GM21360 (cell line): ENCODE data around the gene EFNA3.

ENCODE experiments used
- ATAC-seq: cut with Tn5 transposase; IDR thresholded peaks from one replicate; pipeline ENCODE4 v1.9.1; 2021; ENCODE audit warnings: mild to moderate bottlenecking, moderate library complexity; ENCODE audit not compliant: unreplicated experiment

The EFNA3 gene

DNA sequence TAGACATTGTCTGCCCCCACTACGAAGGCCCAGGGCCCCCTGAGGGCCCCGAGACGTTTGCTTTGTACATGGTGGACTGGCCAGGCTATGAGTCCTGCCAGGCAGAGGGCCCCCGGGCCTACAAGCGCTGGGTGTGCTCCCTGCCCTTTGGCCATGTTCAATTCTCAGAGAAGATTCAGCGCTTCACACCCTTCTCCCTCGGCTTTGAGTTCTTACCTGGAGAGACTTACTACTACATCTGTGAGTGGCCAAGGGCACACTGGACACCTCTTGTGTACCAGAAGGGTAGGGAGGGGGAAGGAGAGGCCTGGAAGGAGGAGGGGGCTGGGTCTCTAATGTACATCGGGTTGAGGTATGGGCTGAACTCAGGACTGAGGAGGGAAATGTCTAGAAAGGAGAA is 11.9 kb upstream of the EFNA3 start:
- no peak for ATAC-seq

DNA sequence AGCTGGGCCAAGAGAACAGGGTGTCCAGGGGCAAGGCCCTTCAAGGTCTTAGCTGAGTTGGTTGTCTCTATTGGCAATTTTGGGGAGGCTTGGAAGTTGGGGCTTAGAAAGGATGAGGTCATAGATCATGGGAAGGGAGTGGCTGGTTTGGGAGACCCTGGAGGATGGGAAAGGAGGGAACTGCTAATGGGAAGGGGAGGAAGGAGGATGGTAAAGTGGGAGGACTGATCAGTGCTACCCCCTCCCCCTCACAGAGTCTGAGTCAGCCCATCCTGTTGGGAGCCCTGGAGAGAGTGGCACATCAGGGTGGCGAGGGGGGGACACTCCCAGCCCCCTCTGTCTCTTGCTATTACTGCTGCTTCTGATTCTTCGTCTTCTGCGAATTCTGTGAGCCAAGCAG is 10.0 kb upstream of the EFNA3 start:
- ATAC-seq, result no peak

DNA sequence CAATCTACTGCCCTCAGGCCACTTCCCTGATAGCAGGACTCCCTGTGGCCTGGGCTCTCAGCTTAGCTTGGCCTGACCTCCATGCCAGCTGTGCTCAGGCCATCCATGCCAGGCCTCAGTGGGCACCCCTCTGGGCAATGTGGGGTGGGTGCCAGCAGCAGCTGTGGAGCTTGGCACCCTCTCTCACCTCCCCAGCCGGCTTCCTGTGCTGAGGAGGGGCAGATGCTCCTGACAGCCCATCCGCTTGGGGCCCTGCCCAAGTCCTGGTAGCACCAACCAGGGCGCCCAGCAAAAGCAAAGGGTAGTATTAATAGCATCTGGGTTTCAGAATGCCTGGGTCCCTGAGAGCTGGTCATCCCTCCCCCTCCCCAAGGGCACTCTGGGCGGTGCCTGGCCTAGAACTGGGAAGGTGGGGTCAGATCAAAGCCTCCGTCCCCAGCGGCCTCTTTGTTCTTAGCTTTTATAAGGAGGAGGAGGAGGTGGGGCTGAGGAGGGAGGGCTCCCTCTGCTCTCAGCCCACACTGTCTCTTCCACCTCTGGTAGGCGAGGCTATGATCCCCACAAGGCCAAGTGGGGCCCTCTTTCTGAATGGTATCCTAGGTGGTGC is 9.0 kb upstream of the EFNA3 start:
- no peak for ATAC-seq

DNA sequence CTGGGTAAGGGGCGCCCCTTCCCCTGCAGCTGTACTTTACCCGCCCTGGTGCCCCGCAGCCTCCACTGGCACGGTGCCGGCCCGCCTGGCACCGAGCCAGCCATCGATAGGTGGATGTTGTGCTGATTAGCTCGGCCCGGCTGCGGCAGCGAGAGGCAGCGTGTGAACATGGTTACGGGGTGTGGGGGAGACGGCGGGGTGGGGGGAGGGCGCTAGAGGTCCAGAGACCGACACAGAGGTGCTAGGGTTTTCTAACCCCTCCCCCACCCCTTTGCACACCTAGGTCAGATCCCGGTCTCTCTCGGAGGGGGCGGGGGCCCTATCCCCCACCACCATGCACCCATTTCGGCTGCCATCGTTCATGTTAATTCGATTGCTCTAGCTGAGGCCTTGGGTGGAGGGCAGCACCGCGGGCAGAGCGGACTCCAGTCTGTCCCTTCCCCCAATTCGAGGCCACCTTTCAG is 8.4 kb upstream of the EFNA3 start:
- no peak for ATAC-seq

DNA sequence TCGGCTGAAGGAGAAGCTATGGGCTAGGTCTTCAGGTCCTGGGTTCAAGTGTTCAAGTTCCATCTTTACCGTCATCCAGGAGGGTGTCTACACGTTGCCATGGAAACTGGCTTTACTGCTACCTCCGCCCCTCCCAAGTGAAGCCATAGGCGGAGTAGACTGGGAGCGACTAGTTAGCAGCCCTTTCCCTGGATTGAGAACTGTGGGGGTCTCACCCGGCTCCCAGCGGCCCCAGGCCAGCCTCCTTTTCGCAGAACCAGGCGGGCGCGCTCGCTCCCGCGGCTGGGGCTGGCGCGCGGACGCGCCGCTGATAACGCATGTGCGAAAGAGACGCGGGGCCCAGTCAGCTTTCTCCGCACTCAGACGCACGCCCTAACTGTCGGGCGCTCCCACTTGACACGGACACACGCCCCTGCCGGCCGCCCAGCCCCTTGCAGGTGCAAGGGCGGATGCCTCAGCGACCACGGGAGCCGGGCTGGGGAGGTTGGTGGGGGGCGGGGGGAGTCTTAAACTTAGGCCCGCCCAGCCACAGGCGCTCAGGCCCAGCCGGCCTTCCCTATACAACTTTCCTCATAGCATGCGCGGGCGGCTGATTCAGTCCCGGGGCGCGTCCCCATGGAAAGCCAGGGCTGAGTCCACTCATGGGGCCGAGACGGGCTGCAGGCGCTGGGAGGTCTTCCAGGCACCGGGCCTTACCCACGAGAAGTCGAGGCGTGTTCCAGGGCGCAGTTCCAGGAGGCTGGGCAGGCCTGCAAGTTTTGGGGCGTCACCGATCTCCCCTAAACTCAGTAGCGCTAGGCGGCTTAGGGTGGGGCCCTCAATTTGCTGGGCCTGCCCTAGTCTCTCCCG is 7.7 kb upstream of the EFNA3 start:
- no peak for ATAC-seq

DNA sequence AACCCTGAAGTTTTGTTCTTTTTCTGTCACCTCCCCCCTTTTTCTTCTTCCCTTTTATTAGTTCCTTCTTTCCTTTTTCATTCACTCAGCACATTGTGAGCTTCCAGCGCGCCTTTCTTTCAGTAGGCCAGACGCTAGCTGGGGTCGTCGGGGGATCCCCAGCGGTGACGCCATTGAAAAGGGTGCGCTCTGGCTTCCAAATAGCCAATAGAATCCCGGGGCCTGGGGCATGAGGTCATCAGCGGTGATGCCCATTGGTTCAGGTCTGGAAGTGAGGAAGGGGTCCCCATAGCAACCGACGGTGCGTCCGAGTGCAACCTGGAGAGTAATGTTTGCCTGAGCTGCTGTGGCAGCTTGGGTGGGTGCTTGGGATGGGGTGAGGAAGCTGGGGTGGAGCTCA is 6.9 kb upstream of the EFNA3 start:
- no peak for ATAC-seq

DNA sequence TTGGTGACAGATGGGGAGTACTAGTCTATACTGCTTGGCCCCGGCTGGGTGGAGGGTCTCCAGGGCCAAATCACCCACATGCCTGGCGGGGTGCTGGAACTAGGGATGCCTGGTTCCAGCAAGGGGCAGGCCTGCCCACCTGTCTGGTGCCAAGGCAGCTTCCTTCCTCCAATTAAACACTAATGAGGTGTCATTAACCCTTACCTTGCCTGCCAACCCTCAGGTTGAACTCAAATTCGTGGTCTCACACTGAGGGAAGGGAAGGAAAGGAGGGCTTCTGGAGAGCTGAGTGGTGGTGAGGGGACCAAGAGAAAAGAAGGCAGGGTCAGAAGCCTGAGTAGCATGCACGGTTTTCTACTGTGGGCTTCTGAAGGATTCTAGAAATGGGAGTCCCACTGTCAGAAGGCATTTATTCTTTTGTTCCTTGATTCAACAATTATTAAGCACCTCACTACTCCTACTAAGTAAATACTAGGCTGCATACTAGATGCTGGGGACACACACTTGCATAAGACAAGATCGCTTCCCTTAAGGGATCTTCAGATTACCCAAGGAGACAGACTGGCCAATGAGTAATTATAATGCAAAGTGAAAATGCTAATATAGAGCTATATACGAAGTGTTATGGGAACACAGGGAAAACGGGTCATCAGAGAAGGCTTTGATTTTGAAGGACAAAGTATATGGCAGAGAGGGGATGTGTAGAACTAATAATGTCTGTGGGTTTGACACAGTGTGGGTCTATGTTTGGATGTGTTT is 5.9 kb upstream of the EFNA3 start:
- no peak for ATAC-seq

DNA sequence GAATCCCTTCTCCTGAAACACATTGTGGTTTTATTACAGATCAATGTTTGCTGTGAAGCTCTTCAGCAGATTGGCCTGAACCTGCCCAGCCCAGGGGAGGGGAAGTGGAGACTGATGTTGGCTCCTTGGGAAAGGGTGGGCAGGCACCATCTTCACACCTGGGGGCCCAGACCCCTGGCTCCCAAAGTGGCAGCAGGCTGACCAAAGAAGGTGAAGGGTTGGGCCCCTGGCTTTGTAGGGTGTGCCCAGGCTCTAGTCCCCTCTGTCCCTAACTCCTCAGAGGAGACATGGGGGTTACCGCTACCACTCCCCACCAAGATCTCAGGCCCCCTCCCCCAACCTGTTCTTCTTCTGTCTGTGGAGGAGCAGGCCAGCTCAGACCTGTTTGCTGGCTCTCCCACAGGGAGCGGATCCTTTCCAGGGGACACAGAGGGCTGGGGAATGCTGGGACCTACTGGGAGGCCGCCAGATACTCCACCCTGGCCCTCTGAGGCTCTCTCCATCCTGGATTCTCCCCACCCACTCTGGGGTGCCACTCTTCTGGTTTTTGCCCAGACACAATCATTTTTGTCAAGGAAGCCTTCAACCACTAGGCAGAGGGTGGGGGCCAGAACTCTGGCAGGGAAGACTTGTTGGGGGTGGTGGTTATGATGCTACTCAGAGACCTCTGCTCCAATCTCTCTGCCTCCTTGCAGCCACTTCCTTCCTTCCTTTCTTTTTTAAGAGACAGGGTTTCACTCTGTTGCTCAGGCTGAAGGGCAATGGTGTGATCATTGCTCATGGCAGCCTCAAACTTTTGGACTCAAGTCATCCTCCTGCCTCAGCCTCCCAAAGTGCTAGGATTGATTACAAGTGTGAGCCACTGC is 5.0 kb upstream of the EFNA3 start:
- ATAC-seq, result no peak

DNA sequence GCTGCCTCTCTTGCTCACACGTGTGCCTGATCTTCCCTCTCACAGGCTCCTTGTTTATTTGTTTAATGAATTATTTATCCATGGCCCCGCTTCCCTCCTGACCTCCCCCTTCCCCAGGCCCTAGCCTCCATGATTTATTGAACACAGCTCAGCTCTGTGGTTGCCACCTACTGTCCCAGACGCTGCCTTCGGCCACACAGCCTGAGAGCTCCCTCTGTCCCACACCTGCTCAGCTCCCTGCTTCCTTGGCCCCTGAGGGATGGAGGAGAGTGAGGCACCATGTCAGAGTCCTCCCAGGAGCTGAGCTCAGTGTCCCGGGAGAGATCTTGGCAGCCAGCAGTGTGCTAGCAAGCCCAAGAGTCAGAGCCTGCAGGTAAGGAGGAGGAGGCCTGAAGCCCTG is 3.1 kb upstream of the EFNA3 start:
- no peak for ATAC-seq

DNA sequence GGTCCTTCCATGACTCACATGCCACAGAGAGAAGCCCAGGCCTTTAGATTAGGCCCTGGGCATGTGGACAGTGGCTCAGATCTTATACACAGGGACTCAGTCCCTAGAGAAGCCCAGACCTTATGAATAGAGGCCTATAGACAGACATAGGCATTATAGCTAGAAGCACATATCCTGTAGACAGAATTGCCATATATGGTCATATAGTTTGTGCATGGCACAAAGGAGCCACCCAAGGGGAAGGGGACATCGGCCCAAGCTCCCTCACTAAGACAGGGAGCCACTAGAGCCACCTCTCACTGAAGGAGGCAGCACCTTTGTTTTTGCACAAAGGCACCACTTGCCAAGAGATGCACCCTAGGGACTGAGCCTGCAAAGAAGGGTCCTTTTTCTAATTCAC is 2.3 kb upstream of the EFNA3 start:
- no peak for ATAC-seq

DNA sequence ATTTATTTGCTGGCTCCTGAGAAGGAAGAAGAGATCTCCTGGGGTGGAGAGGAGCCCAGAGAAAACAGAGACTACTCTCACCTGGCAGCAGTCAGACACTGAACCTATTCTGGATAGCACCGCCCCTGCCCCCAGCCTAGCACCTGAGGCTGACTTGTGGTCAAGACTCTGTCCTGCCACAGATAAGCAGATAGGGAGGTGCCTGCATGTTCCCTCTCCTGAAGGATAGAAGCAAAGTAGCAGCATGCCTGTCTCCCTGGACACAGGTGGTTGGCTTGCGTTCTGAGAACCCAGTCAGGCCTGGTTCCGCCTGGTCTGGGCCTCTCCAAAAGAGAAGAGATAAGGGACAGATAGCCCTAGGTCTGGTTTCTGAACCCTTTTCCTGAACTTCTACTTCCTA is 1.3 kb upstream of the EFNA3 start:
- no peak for ATAC-seq

DNA sequence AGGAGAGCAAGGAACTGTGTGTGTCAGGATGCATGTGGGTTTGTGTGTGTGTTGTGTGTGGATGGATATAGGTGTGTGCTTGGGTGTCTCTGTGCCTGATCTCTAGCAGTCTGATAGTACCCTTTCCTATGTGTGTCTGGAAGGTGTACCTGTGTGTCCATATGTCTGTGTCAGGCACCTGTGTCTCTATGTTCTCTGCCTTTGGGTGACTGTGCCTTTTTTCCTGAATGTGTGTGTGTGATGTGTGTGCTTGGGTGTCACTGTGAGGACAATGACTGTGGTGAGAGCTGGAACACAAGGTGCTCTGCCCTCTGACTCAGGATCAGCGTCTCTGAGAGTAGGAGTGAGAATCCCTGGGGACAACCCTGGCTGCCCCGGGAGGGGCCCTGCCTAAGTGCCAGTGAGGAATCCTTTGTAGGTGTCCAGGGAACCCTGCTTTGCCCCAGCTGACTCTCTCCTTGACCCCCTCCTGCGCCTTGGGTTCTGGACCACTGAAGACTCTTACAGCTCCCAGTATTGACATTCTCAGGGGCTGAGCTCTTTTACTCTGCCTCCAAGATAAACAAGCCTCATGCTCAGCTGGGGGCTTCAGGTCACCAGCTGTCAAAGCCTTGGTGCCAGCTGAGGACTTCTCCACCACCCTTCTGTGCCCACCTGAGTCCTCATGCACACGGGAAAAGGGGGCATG is 735 bp upstream of the EFNA3 start:
- no peak for ATAC-seq

DNA sequence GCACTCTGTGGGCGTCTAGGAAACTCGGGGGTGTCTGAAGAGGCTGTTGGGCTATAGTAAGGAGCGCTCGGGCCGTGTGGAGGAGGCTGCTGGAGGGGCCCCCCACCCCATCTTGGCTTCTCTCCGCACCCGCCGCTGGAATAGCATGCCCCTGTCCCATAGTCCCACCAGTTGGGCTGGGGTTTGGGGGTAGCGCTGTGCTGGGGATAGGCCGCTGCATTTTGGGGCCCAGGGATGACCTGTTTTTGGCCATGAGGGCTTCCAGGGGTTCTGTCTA is 511 bp downstream of the EFNA3 start:
- ATAC-seq, result no peak

DNA sequence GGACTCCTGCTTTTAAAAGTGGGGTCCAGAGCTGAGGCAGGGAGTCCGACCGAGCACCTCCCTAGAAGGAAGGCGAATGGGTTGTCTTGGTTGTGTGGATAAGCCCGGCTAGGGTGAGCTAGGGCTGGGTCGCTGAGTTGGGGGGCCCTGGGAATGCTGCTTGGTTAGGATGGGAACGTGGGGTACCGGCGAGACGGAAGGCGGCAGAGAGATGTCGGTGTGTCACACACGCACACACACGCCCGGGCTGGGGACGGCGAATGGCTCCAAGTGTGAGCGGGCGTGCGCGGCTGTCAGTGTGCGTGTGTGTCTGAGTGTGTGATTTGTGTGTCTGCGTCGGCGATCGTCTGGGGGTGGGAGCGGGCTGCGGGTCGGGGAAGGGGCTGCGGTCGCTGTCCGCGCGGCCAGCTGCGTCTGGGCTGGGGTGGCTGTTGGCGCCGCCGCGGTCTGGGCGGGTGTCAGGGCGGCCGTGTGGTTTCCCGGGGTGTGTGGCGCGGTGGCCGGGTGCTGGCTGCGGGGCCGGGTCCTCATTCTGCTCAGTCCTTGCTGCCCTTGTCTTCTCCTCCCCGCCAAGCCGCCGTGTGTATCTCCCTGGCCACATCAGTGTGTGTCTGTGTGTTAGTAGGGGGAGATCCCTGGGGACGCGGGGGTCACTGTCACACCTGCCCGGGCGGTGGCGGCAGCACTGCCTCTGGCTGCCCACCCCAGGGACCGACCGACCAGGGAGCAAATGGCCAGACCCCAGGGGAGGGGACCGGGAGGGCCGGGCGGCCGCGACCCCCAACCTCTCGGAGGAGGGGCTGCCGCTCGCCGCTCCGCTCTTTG is 1.1 kb downstream of the EFNA3 start:
- no peak for ATAC-seq

DNA sequence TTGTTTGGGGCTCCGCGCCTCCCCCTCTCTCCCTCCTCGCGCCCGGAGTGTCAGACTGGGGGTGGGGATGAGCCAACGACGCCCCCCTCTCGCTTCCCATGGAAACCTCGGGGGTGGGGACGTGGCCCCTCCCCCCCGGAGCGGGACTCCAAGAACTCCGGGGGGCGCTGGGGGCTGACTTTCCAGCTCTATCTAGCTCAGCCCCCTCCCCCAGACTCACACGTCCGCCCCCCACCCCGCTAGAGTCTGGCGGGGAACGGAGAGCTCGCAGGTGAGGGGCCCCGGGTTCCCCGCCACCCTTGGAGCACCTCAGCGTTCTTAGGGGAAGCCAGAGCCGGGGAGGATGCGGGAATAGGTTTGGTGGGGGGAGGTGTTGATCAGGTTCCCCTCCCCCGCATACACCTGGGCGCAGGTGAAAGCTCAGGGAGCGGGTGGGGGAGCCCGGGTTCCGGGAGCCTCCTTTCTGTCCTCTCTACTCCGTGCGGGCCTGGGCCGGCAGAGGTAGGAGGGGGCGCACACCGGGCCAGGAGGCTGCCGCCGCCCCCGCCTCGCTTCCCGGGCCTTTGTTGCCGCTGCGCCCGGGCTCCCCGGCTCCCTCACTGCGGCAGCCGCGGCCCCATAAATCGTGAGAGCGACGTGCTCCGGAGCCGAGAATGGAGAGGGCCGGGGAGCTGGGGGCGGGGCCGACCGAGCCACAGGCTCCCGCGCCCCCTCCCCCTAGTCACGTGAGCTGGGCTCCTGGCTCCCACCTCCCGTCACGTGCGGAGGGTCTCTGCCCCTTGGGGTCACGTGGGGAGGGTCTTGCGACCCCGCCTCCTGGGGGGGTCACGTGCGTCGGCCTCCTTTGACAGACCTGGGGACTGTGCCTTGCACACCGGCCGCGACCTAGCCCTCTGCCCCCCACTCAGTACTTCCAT is 1.9 kb downstream of the EFNA3 start:
- ATAC-seq, result no peak

DNA sequence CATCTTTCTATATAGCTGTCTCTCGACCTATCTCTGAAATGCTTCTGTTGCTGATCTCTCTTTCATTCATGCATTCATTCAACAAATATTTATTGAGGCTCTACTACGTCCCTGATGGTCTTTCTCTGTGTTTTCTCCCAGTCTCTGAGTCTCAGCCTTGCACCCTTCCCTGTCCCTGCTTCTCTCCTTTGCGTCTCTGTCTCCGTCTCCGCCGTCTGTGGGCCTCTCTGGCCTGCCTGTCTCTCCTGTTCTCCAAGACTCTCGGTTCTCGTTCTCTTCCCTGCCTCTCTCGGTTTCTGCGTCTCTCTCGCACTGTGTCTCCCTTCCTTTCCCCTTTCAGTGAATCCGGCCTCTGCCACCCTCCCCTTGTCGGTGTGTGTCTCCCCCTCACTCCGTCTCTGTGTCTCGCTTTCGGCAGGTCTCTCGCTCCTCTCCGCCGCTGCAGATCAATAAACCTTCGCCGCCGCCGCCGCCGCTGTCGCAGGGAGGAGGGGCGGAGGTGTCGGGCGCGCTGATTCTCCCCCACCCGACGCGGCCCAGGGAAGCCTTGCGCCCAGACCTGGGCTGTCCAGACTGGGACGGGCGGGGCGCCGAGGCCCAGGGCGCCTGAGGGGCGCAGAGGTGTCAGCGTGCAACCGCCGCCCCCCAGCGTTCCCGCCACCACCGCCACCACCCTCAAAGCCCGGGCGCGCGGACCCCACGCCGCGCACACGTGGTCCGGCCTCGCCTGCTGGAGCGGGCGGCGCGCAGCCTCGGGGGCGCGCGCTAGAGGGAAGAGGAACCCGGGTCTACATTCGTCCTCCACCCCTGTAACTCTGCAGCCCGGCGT is 3.0 kb downstream of the EFNA3 start:
- no peak for ATAC-seq

DNA sequence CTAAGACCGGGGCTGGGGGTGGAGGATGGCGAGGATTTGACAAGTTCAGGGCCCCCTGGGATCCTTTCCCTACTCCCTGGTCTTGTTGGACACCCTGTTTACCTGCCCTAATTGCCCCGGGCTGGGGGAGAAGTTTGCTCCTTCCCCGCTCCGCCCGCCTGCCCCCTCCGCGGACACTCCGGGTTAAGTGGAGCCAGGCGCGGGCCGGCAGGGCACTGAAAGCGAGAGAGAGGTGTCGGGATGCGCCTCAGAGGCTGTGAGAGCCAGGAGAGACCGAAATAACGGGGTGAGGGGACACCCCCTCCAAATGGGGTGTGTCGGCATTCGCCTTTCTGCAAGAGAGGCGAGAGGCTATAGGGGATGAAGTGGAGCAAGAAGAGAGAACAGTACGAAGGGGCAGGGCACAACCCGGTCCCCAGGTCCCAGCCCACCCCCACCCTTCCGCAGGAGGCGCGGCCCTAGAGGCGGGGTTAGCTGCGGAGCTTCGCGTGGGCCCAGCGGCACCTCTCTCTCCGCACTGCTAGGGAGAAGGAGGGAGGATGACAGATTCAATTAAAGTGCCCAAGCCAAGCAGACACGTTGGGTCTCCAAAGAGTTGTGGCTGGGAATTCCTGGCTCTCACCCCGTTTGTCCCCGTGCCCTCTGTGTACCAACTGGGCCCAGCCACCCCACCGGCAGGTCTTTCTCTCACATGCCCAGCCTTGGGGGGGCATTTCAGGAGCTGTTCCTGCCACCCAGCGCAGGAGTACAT is 3.8 kb downstream of the EFNA3 start:
- no peak for ATAC-seq
